ENCODE data around the gene TRAK1.

TRAK1 gene

GRCh38 chr3:42229266-42229941 lies 138.2 kb downstream of the TRAK1 start:
- DNase-seq (ENCODE audit: low read depth in 3 of 3, low spot score in 1 of 3): no peak

- DNase-seq (ENCODE audit: low read depth in 3 of 3, low spot score in 1 of 3): no peak
Observed at GRCh38 chr3:42229942-42230688, 139.0 kb downstream of the TRAK1 start.

- DNase-seq (ENCODE audit: low read depth in 3 of 3, low spot score in 1 of 3): no peak
Observed at GRCh38 chr3:42230860-42231259, 139.7 kb downstream of the TRAK1 start.

- no peak for DNase-seq (ENCODE audit: low read depth in 3 of 3, low spot score in 1 of 3)
Observed at GRCh38 chr3:42235532-42235931, 144.4 kb downstream of the TRAK1 start.

GRCh38 chr3:42236611-42237010 lies 145.5 kb downstream of the TRAK1 start:
- no peak for DNase-seq (ENCODE audit: low read depth in 3 of 3, low spot score in 1 of 3)

GRCh38 chr3:42246091-42246490 lies 154.9 kb downstream of the TRAK1 start:
- no peak for DNase-seq (ENCODE audit: low read depth in 3 of 3, low spot score in 1 of 3)

- peak; percentile 21 to 41 (median 37) for DNase-seq (ENCODE audit: low read depth in 3 of 3, low spot score in 1 of 3)
Observed at GRCh38 chr3:42247576-42248027, 156.4 kb downstream of the TRAK1 start.

GRCh38 chr3:42250761-42251160 lies 159.6 kb downstream of the TRAK1 start:
- no peak for DNase-seq (ENCODE audit: low read depth in 3 of 3, low spot score in 1 of 3)

GRCh38 chr3:42254566-42254965 lies 163.4 kb downstream of the TRAK1 start:
- DNase-seq (ENCODE audit: low read depth in 3 of 3, low spot score in 1 of 3): no peak

- DNase-seq (ENCODE audit: low read depth in 3 of 3, low spot score in 1 of 3): no peak
Observed at GRCh38 chr3:42256135-42256819, 165.1 kb downstream of the TRAK1 start.

GRCh38 chr3:42257007-42257406 lies 165.8 kb downstream of the TRAK1 start:
- DNase-seq (ENCODE audit: low read depth in 3 of 3, low spot score in 1 of 3): no peak

- no peak for DNase-seq (ENCODE audit: low read depth in 3 of 3, low spot score in 1 of 3)
Observed at GRCh38 chr3:42262525-42262924, 171.4 kb downstream of the TRAK1 start.

- DNase-seq (ENCODE audit: low read depth in 3 of 3, low spot score in 1 of 3): no peak
Observed at GRCh38 chr3:42263354-42264346, 172.5 kb downstream of the TRAK1 start.

- DNase-seq (ENCODE audit: low read depth in 3 of 3, low spot score in 1 of 3): no peak
Observed at GRCh38 chr3:42264399-42265058, 173.4 kb downstream of the TRAK1 start.

- no peak for DNase-seq (ENCODE audit: low read depth in 3 of 3, low spot score in 1 of 3)
Observed at GRCh38 chr3:42265059-42265991, 174.2 kb downstream of the TRAK1 start.

GRCh38 chr3:42266085-42266484 lies 174.9 kb downstream of the TRAK1 start, which contains the start of gene CCK:
TSS of gene CCK (minus strand) at chr3:42266185. CDS start at chr3:42263630, 2,555 bp downstream.
- no peak for DNase-seq (ENCODE audit: low read depth in 3 of 3, low spot score in 1 of 3)

- no peak for DNase-seq (ENCODE audit: low read depth in 3 of 3, low spot score in 1 of 3)
Observed at GRCh38 chr3:42267878-42268277, 176.7 kb downstream of the TRAK1 start.

GRCh38 chr3:42269647-42270046 lies 178.5 kb downstream of the TRAK1 start:
- no peak for DNase-seq (ENCODE audit: low read depth in 3 of 3, low spot score in 1 of 3)

- DNase-seq (ENCODE audit: low read depth in 3 of 3, low spot score in 1 of 3): no peak
Observed at GRCh38 chr3:42270561-42270960, 179.4 kb downstream of the TRAK1 start.

Data from stimulated activated CD4-positive, alpha-beta T cell treated with anti-CD3 and anti-CD28 coated beads, TNF-alpha, amount 100 ng/mL, for 1 hour (primary cell).